Islet of Langerhans (tissue), 1 donor: ENCODE results near the gene ZNF154.
"Not testable (repeated sequence)": the region's sequence is repeated elsewhere in the genome, so short reads cannot be mapped to it uniquely, and the experiment has no call there.

Source experiments
- FAIRE-seq: peaks from one replicate; lab custom pipeline; 2011; peaks lifted over from hg19 to GRCh38; lab: Jason Lieb, UNC

ZNF154 gene

GRCh38 chr19:57708641-57709361, at the start of gene ZNF154:
Gene ZNF154, minus strand, starts transcription at chr19:57709204. Its CDS starts 233 bp downstream, at chr19:57708971.
- no peak for FAIRE-seq

- no peak for FAIRE-seq
Measured at GRCh38 chr19:57757941-57758340, 48.9 kb upstream of the ZNF154 start.

GRCh38 chr19:57755031-57755430, 46.0 kb upstream of the ZNF154 start:
- FAIRE-seq = no peak

- FAIRE-seq = no peak
Measured at GRCh38 chr19:57754091-57754673, 45.2 kb upstream of the ZNF154 start.

- no peak for FAIRE-seq
Measured at GRCh38 chr19:57748029-57748428, 39.0 kb upstream of the ZNF154 start.

GRCh38 chr19:57747472-57747807, 38.4 kb upstream of the ZNF154 start:
- no peak for FAIRE-seq

GRCh38 chr19:57746580-57747471, 37.8 kb upstream of the ZNF154 start, which contains the start of gene ZNF776:
Gene ZNF776, plus strand, starts transcription at chr19:57746815. Its CDS starts 244 bp downstream, at chr19:57747059.
- FAIRE-seq = peak; percentile 99

GRCh38 chr19:57738770-57739169, 29.8 kb upstream of the ZNF154 start:
- not testable (repeated sequence) for FAIRE-seq

GRCh38 chr19:57738320-57738719, 29.3 kb upstream of the ZNF154 start:
- not testable (repeated sequence) for FAIRE-seq

GRCh38 chr19:57720878-57721277, 11.9 kb upstream of the ZNF154 start:
- FAIRE-seq = no peak

GRCh38 chr19:57719901-57720519, 11.0 kb upstream of the ZNF154 start:
- no peak for FAIRE-seq

- no peak for FAIRE-seq
Measured at GRCh38 chr19:57719424-57719823, 10.4 kb upstream of the ZNF154 start.

- FAIRE-seq = no peak
Measured at GRCh38 chr19:57712222-57712621, 3.2 kb upstream of the ZNF154 start.

GRCh38 chr19:57709616-57710015, 612 bp upstream of the ZNF154 start:
- no peak for FAIRE-seq

- FAIRE-seq = no peak
Measured at GRCh38 chr19:57706346-57706745, 2.7 kb downstream of the ZNF154 start.

- FAIRE-seq = no peak
Measured at GRCh38 chr19:57701625-57702024, 7.4 kb downstream of the ZNF154 start.

- FAIRE-seq = no peak
Measured at GRCh38 chr19:57689750-57690149, 19.3 kb downstream of the ZNF154 start.

GRCh38 chr19:57688011-57688763, 20.8 kb downstream of the ZNF154 start:
- no peak for FAIRE-seq

- FAIRE-seq = no peak
Measured at GRCh38 chr19:57687363-57688010, 21.5 kb downstream of the ZNF154 start.

GRCh38 chr19:57686727-57687126, 22.3 kb downstream of the ZNF154 start:
- FAIRE-seq = no peak

GRCh38 chr19:57682226-57682766, 26.7 kb downstream of the ZNF154 start:
- no peak for FAIRE-seq
